ENCODE results near the gene CCDC136. TPM values are rescaled to one million over a fixed set of nuclear protein-coding genes. Genes with fewer than 3 reads are reported as not detected.

The CCDC136 gene
- polyA plus RNA-seq, 1 of the 3 experiments (the other 2 are of a cell fraction), result 48.4 TPM

DNA sequence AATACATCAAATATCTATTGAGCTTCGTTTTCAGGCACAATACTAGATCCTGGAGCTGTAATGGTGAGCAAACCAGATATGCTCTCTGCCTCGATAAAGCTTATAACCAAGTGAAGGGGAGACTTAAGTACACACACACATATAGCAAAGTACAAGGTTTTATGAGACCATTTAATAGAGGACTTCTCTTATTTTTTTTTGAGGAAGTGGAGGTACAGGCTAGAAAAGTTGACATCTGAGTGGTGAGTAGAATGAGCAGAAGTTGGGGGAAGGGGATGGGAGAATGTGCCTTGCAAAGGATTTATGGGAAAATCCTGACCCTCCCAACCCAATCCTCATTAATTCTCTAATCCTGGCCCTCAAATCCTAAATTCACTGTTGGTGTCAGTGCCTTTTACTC is 7.7 kb downstream of the CCDC136 start:
- CTCF ChIA-PET, result interaction anchor here (0.6 to 1.2 kb wide), 3 partner anchors 11 to 271 kb away, joined by 3 to 4 read pairs (median 3); no protein-coding TSS in a partner anchor
- 90% methylated on average over 2 of the region's 2 CpGs for WGBS (ENCODE audit: low lambda C conversion rate)

GRCh38 chr7:128800567-128800966 is 8.8 kb downstream of the CCDC136 start:
- CTCF ChIA-PET, result interaction anchor here (0.6 to 1.3 kb wide), 3 partner anchors 9 to 130 kb away, joined by 3 read pairs; no protein-coding TSS in a partner anchor
- TF ChIP-seq GABPA (IDR thresholded peaks at IDR 0.05; ENCODE audit: low read depth) (no peak), POLR2AphosphoS5 (IDR thresholded peaks at IDR 0.05; ENCODE audit: low read depth, low read length) (no peak), MEF2A (IDR thresholded peaks at IDR 0.05; ENCODE audit: borderline replicate concordance, low read depth) (no peak), JUND (IDR thresholded peaks at IDR 0.05) (no peak), MXI1 (IDR thresholded peaks at IDR 0.05; ENCODE audit: low read depth, low read length) (no peak), RAD21 (IDR thresholded peaks at IDR 0.05; ENCODE audit: low read length) (no peak), SMC3 (IDR thresholded peaks at IDR 0.05; ENCODE audit: low read depth, low read length) (no peak), USF2 (IDR thresholded peaks at IDR 0.05; ENCODE audit: borderline replicate concordance, low read depth, low read length) (no peak), PBX3 (IDR thresholded peaks at IDR 0.05) (no peak), CTCF (IDR thresholded peaks at IDR 0.05) (no peak), RFX5 (IDR thresholded peaks at IDR 0.05; ENCODE audit: low read length) (no peak), RCOR1 (IDR thresholded peaks at IDR 0.05; ENCODE audit: low read length) (no peak), RXRA (IDR thresholded peaks at IDR 0.05; ENCODE audit: borderline replicate concordance, low read depth) (no peak), REST (IDR thresholded peaks at IDR 0.05; ENCODE audit: low read depth, low read length) (no peak), TEAD4 (IDR thresholded peaks at IDR 0.05; ENCODE audit: borderline replicate concordance, insufficient read depth) (no peak)

More for the DNA sequence above, 7.7 kb downstream of the CCDC136 start:
- no peaks in the 10 kb centered on the region for H4K20me1 ChIP-seq (ENCODE audit: insufficient read depth)
- POLR2A ChIA-PET, result no interaction called here
- no peak overlapping the region for H2AFZ ChIP-seq (ENCODE audit: low read depth)
- no peak overlapping the region for H3K9ac ChIP-seq
- peaks cover 29 to 38% of the 10 kb centered on the region in 2 experiments for H3K36me3 ChIP-seq (replicated peaks in 1 of 2; ENCODE audit: control insufficient read depth in 1 of 2, insufficient read depth in 2 of 2, low read length in 1 of 2)
- no peak overlapping the region for H3K27ac ChIP-seq (ENCODE audit: low read depth in 2 of 2, low read length in 1 of 2)
- H3K4me3 ChIP-seq (ENCODE audit: low read depth in 2 of 2, low read length in 1 of 2), result no peak overlapping the region
- H3F3A ChIP-seq (replicated peaks; ENCODE audit: insufficient read depth), result peaks cover 16% of the 10 kb centered on the region
- no peak overlapping the region for H3K4me2 ChIP-seq
- H3K4me1 ChIP-seq (ENCODE audit: control insufficient read depth in 1 of 2, insufficient read depth in 2 of 2, low read depth in 1 of 2, low read length in 1 of 2), result 0 out of 4 replicates have a peak, but pooled peaks cover 0 to 6% of the 10 kb centered on the region in 2 experiments
- no peak for TF ChIP-seq CHD2 (IDR thresholded peaks at IDR 0.05; ENCODE audit: low read length, partially characterized antibody)
- no peak for TF ChIP-seq FOXJ3 (CRISPR knock-in tag; IDR thresholded peaks at IDR 0.05)
- no peak for TF ChIP-seq PBX3 (IDR thresholded peaks at IDR 0.05)
- H3K79me2 ChIP-seq (ENCODE audit: insufficient read depth), result no peaks in the 10 kb centered on the region
- no peak for DNase-seq
- no peaks in the 10 kb centered on the region for H3K27me3 ChIP-seq (ENCODE audit: insufficient read depth)
- no peaks in the 10 kb centered on the region for H3K9me2 ChIP-seq
- no peaks in the 10 kb centered on the region for H3K9me3 ChIP-seq

More at GRCh38 chr7:128800567-128800966, 8.8 kb downstream of the CCDC136 start:
- H3K9ac ChIP-seq, result no peak overlapping the region
- no peaks in the 10 kb centered on the region for H4K20me1 ChIP-seq (ENCODE audit: insufficient read depth)
- H3K27me3 ChIP-seq (ENCODE audit: insufficient read depth), result no peaks in the 10 kb centered on the region
- H3K9me3 ChIP-seq, result no peaks in the 10 kb centered on the region
- H3K79me2 ChIP-seq (ENCODE audit: insufficient read depth), result no peaks in the 10 kb centered on the region
- no peak for DNase-seq
- H3K36me3 ChIP-seq (replicated peaks in 1 of 2; ENCODE audit: control insufficient read depth in 1 of 2, insufficient read depth in 2 of 2, low read length in 1 of 2), result peaks cover 28 to 31% of the 10 kb centered on the region in 2 experiments
- no peaks in the 10 kb centered on the region for H3K9me2 ChIP-seq
- H3F3A ChIP-seq (replicated peaks; ENCODE audit: insufficient read depth), result peaks cover 8% of the 10 kb centered on the region
- WGBS (ENCODE audit: low lambda C conversion rate), result 74% methylated on average over 3 of the region's 3 CpGs
- POLR2A ChIA-PET, result no interaction called here
- no peak overlapping the region for H3K27ac ChIP-seq (ENCODE audit: low read depth in 2 of 2, low read length in 1 of 2)
- H2AFZ ChIP-seq (ENCODE audit: low read depth), result no peak overlapping the region
- no peak overlapping the region for H3K4me3 ChIP-seq (ENCODE audit: low read depth in 2 of 2, low read length in 1 of 2)
- H3K4me2 ChIP-seq, result no peak overlapping the region
- 0 out of 4 replicates have a peak, but pooled peaks cover 0 to 6% of the 10 kb centered on the region in 2 experiments for H3K4me1 ChIP-seq (ENCODE audit: control insufficient read depth in 1 of 2, insufficient read depth in 2 of 2, low read depth in 1 of 2, low read length in 1 of 2)
